NCI-H187 (cell line): ENCODE data around the gene NOPCHAP1.

Source experiments
- DNase-seq, 2 experiments: peaks; one replicate each; lab custom pipeline; 2025; lab: John Stamatoyannopoulos, UW

NOPCHAP1 gene

DNA sequence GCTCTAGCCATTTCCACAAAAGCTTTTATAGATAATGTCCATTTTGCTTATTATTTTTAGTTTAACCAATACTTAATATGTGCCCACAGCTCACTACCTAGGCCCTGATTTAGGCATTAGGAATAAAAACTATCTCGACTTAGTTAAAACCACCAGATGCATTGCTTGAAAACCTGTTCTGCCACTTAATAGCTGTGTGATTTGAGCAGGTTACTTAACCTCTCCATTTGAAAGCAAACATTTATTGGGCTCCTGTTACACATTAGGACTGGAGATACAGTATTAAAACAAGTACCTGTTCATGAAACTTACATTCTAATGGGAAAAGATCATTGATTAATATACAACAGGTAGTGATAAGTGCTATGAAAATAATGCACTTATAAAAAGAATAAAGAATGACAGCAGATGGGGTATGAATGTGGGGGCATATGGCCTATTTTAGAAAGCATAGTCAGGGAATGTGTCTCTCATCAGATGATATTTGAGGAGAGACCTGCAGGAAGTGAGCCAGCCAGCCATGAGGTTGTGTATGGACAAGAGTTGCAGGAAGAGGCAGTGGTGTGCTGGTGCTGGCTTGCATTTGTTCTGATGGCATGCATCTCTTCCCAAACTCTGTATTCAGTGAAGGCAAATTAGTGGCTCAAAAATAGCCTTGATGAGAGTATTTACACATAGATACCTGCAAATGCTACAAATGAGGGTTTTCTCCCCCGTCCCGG lies 34.3 kb downstream of the NOPCHAP1 start:
- DNase-seq: no peak

DNA sequence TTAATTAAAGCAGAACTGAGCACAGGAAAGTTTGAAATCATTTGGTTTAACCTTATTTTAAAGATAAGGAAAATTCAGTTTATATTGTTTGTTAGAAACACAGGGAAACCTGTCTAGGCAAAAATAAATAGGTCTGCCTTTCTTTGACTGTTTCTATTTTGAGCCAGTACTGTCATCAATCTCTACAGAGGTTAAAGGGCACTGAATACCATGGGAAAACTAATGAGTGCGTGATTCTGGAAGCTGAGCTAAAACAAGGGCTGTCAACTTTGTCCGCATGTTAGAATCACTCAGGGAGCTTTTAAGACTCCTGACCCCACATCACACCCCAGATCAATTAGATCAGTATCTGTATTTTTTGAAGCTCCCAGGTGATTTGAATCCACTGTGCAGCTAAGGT lies 38.8 kb downstream of the NOPCHAP1 start:
- no peak for DNase-seq

DNA sequence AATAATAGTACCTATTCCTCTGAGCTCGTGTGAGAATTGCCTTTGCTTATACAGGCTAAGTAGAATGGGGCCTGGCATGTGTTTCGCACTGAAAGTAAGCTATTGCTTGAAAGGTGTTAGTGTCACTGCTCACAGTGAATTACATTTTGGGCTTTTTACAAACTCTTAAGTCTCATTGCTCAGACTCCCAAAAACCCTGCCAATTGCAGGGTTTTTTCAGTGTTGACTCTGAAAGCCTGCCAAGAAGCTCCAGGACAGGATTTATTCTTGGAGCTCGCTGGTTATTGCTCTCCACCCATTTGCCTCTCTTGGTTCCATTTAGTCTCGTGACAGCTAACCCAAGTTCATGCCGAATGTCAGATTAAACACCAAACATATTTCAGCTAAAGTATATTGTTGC lies 39.8 kb downstream of the NOPCHAP1 start:
- no peak for DNase-seq

DNA sequence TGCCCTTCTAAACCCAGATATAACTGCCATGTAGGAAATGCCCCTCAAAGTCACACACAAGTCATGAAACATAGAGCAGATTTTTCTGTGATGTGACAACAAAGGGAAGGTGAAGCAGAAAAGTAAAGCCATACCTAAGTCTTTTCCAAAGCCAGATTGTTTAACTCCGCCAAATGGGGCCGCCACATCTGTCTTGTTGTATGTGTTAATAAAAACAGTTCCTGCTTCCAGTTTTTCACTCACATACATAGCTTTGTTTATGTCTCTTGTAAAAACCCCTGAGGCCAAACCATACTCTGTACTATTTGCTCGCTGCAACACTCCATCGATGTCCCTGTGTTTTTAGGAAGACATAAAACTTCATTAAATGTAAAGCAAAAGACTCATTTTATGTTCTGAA lies 40.3 kb downstream of the NOPCHAP1 start:
- DNase-seq: no peak

DNA sequence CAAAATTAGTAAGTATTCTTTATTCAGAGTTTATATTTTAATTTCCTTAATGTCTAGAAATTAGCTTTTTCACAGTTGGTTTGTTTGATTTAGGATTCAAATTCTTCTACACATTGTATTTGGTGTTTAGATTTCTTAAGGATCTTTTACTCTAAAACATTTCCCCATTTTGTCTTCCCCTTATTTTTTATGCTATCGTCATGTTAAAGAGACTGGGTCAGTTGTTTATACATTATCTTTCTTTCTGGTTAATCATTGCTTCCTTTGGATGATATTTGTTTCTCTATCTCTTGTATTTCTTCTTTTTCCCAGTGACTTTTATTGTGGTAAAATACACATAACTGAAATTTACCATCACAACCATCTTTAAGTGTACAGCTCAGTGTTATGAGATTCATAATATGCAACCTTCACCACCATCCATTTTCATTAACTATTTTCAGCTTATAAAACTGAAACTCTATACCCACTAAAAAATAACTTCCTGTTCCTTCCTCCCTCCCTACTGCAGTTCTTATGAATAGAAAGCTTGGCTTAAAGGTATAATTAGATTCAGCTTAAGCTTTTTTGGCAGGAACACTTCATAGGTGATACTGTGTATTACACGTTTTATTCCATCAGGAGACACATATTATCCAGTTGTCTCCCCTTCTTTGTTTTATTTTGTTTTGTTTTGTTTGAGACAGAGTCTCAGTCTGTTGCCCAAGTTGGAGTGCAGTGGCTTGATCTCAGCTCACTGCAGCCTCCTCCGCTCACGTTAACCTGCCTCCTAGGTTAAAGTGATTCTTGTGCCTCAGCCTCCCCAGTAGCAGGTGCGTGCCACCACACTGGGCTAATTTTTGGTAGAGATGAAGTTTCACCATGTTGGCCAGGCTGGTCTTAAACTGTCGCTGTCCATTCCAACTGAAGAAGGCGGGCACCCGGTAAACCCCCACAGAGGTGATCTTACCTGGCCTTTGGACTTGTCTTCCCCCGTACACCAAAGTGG lies 45.0 kb downstream of the NOPCHAP1 start:
- no peak for DNase-seq

DNA sequence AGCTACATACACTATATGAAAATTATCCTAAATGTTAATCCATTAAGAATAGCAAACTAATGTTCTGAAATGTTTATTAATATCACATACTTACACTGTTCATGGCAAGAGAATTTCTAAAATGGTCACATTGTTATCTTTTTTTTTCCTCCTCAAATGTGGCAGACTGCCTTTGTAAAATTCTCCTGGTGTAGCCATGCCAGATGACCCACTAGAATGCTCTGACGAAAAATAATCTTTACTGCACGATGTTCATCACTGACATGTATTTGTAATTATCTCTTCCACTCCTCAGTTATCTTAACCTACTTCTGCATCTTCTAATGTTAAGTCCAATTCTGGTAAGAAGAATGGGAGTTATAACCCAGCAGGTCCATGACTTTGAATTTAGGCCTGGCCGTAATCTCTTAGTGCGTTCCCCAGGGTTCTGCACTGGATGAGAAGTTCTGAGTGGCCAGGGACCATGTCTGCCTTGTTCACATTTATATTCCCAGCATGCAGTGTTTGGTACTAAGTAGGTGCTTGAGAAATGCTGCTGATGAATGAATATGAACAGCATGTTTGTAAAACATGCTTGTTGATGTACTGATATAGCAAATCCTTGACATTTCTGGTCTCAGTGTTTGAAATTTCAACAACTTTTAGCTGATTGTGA lies 46.7 kb downstream of the NOPCHAP1 start:
- no peak for DNase-seq

DNA sequence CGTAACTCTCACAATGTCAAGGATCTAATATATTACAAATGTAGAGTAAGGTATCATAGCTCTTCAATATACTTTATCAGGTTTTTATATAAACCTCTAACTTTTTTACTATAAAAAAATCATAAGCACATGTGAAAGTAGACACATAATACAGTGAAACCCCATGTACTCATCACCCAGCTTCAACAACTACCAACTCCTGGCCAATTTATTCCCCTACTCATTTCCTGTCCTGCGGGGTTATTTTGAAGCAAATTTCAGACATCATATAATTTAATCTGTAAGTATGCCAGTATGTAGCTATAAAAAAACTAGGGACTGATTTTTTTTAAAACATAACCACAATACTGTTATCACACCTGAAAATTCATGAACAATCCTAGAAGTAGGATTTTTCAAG lies 47.7 kb downstream of the NOPCHAP1 start:
- no peak for DNase-seq
